Activated CD4-positive, alpha-beta T cell treated with anti-CD3 and anti-CD28 coated beads, Interleukin-2, amount 50 U/mL, for 4 hours (primary cell): ENCODE data around the gene SRRD.

ENCODE experiments used
- DNase-seq, 2 experiments: peaks; one replicate each; pipeline ENCODE4 v3.0.0-alpha.2; 2020

The SRRD gene

DNA sequence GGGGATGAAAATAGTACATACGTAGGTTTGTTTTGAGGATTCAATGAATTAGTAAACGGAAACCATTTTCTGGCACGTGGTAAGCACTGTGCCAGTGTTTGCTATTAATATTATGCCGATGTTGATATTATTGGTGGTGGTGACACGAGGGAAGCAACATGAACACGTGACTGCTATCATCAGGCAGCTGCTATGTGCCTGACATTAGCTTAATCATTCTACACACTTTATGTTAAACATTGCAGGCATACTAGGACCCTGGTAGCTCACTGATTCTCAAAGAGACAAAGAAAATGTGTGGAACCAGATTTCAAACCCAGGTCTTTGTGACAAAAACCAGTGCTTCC, 656 bp downstream of the SRRD start:
- no peak for DNase-seq

DNA sequence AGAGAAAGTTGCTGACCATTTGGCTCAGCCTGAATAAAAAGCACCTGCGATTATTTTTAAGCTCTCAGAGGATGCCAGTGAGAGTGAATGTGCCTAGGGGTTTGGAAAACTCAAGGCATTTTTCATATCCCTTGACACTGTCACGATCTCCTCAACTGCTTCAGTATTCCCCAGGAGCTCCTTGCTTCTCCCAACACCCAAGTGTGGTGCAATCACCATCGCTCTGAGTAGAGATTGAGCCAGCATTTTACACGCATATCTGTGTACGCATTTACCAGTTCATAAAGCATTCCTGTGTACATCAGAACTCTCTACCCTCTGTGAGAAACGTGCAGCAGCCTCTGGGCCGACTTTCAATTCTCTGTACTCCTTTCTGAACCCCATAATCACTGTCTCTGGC, 1.3 kb downstream of the SRRD start:
- no peak for DNase-seq

- no peak for DNase-seq
Measured at GRCh38 chr22:26485806-26486390, 2.2 kb downstream of the SRRD start.

GRCh38 chr22:26486394-26486793, 2.7 kb downstream of the SRRD start:
- DNase-seq: no peak

DNA sequence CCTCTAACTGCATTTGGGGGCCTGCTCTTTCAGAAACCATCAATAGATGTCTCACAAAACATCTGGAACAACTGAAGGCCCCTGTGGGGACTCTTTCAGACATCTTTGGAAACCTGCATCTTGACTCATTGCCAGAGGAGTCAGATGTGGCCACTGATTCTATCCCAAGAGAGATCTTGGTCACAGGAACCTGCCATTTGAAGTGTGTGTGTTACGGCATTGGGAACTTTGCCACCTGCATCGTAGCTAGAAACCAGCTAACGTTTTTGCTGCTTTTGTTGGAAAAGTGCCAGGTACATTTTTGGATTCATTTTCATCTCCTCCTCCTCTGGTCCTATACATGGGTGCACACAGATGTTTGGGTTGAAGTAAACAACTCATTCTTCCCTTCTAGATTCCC, 4.3 kb downstream of the SRRD start:
- no peak for DNase-seq

DNA sequence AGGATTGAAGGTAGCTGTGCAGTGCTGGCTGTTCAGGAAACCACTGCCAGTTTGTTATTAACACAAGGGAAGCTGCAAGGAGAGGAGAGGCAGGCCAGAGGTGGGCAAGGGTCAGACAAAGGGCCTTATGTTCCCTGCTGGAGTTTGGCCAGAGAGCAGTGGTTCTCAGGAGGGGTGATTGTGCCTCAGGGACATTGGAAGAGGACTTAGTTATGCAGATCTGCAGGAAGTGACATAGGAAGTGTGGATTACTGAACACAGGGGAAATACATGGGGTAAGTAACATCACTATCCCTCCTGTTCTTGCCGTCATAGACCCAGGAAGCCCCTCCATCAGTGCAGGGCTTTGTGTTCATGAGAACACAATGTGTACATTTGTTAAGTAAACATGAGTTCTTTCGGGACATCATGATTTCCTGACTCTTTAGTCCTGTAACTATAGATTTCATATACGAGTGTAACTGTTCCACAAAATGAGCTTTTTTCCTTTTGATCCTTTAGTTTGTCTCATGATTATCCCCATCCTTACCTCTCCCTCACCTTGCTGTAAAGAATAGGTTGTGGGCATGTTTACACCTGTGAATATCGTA, 5.9 kb downstream of the SRRD start:
- DNase-seq: no peak

- DNase-seq: no peak
Measured at GRCh38 chr22:26492220-26492619, 8.5 kb downstream of the SRRD start.

DNA sequence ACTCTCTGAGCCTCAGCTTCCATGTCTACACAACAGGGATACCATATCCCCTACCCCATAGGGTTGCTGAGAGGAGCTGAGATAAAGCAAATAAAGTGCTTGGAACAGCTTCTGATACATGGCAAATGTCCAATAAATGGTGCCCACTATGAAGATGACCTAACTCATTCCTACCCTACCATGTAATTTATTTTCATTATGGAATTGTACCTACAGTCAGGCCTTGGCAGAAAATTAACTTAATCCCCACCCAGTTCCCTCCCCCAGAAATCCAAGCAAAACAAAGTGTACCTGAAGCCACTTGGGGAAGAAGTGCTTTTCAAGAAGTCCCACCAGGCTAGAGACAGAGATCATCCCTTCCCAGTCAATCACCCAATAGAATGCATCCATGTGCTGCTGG, 10.8 kb downstream of the SRRD start:
- DNase-seq: no peak

DNA sequence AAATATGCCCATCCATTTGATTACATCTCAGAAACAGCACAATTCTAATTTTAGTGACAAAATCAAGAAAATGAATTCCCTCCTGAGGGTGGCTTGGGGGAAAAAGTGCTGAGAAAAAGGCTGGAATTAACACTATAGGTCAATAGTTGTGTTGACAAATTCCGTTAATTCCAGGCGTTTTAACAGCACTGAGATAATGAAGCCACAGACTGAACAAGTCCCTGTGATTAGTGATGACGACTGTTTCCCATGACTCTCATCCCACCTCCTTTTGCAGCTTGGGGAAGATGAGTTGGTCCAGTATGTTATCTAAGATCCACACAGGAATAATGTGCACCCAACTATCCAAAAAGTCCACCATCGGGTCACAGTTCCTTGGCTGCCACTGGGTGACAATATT, 12.8 kb downstream of the SRRD start:
- DNase-seq: no peak

DNA sequence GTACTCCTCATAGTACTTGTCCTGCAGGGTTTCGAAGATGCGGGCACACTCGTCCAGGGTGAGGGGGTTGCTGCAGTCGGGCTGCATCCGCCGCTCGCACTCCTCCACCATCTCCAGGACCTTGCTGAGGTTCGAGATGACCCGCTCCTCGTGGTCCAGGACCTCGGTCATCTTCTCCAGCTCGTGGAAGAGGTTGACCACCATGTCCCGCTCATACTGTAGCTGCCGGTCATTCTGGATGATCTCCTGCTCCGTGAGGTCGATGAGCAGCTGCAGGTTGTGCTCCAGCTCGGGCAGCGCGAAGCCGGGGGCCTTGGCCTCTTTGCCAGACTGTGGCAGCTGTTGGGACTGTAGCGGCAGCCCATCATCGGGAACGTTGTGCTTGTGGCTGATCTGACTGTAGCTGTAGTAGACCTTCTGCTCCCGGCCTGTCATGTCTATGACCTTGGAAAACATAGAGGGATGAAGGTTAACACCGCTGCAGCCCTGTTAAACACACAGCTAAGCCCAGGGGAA, 15.6 kb downstream of the SRRD start:
- no peak for DNase-seq

DNA sequence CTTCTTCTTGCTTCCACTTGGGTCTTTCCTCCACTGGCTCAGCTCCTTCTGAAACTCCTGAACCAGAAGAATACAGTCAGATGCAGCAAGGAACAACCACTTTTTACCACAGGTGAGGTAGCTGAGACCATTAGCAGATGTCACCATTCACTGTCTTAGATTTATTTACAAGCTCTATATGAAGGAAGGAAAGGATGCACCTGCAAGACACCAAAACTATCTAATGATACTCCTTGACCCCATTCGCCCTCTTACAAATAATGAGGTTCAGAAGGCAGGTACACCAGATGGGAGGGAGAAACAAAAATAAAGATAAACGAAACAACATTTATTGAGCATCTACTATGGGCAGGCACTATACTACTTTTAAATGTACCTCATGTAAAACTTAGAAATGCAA, 18.3 kb downstream of the SRRD start:
- no peak for DNase-seq

DNA sequence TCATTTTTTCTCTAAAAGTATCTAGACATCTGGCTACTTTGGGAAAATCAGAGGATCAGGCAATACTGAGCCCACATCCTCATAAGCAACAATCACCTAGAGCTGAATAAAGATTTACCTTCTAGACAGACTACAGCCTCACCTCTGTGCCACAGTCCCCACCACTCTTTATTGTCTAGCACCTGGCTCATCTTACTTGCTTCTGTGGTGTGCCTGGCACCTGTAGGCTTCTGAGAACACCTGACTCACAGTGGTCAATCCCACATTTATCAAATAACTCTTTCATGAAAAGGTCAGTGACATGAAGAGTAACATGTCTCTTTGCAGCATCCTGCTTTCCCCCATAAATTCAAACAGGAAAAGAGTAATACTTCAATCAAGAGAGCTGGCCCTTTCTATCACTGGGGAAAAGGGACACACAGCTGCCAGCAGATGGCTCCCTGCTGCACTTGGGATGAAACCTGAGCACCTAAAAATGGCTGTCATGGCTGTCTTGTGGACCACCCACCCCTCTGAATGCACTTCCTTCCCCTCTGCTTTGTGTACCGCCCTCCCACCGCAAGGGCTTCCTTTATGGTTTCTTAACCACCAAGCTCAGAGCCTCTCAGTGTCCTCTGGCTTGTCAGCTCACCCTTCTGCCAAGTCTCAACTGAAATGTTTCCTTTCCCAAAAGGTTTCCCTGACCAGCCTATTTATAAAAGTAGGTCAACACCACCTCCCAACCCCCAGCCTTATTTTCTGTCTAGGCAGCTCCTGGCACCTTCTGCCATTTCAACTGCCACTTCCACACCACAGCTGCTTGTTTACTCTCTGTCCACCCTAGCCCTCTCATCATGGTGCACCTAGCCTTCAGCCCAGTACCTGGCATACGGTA, 19.2 kb downstream of the SRRD start:
- DNase-seq: peak; percentile 27 to 33

- no peak for DNase-seq
Measured at GRCh38 chr22:26503758-26504157, 20.1 kb downstream of the SRRD start.

GRCh38 chr22:26508148-26508547, 24.5 kb downstream of the SRRD start:
- no peak for DNase-seq

GRCh38 chr22:26512149-26512793, 28.6 kb downstream of the SRRD start, which contains the start of gene TFIP11:
Gene TFIP11, minus strand, starts transcription at chr22:26512473. Its CDS starts 2,201 bp downstream, at chr22:26510272.
- DNase-seq: peak; percentile 86 to 88

DNA sequence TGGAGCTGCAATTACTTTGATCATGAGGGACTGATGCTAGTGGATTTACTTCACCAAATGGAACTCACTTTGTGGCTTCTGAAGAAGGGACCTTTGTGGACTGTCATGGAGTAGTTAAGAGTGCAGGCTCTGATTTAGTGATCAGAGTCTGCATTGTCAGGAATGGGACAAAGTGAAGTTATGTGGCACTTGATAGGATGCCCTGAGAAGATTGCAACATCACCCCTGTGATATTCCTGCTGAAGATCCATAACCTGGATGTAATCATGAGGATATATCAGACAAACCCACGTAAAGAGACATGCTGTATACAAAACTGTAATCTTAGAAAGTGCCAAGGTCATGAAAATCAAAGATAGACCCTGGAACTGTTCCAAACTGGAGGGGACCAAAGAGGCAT, 30.2 kb downstream of the SRRD start:
- no peak for DNase-seq

DNA sequence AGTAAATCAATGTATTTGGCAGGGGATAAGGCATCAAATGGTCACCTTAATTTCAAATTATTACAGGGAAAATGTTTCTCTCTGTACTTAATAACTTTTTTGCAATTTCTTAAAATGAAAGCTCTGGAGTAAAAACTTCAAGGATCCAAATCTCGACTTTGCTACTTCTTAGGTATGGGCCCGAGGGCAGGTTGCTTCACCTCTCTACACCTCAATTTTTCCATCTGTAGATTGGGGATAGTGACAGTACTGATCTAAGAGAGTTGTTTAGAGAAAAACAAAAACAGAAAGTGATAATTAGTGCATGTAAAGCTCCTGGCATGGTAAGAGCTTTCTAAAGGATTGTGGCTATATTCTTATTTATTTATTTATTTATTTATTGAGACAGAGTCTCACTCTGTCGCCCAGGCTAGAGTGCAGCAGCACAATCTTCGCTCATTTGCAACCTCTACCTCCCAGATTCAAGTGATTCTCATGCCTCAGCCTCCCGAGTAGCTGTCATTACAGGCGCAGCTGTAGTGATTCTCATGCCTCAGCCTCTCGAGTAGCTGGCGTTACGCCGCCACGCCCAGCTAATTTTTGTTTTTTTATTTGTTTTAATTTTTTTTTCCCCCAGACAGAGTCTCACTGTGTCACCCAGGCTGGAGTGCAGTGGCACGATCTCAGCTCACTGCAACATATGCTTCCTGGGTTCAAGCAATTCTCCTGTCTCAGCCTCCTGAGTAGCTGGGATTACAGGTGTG, 30.9 kb downstream of the SRRD start:
- no peak for DNase-seq

DNA sequence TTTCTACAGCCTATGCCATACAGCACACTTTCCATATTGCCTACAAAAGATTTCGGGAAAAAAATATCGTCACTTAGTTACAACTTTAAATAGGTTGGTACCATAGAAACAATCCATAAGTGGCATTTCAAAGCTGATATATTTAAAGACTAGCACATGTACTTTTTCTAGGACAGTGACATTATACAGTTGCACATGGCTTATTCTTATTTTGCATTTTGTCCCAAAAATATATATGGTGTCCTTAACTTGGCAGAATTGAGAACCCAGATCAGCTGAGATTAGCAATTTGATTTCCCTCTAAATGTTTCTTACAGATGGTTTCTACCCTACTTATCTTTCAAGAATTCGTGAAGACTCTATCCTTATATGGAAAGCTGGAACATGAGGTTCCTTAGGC, 32.3 kb downstream of the SRRD start:
- DNase-seq: no peak

GRCh38 chr22:26516503-26516902, 32.8 kb downstream of the SRRD start:
- no peak for DNase-seq

DNA sequence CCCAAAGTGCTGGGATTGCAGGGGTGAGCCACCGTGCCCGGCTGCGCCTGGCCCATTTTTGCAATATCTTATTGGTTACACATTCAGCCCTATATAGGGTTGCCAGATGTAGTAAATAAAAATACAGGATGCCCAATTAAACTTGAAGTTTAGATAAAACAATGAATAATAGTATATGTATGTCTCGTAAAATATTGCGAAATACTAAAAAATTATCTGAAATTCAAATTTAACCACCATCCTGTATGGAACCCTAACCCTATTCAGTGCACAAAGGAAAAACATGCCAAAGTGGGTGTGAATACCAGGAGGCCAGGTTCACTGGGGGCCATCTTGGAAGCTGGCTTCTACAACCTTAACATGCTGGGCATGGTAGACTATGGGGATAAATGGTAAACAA, 33.8 kb downstream of the SRRD start:
- DNase-seq: no peak

GRCh38 chr22:26522012-26522411, 38.3 kb downstream of the SRRD start:
- DNase-seq: no peak

DNA sequence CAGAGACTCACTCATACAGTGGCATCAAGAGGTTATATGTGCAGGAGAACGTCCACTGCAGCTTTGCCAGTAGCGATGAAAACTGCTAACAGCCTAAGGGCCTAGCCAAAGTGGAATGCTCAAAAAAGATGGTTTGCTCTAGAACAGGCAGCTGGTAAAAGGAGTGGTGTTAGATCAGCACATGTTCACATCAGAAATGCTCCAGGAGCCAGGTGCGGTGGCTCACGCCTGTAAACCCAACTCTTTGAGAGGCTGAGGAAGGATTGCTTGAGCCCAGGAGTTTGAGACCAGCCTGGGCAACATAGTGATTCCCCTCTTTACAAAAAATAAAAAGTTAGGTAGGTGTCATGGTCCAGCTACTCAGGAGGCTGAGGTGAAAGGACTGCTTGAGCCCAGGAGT, 38.9 kb downstream of the SRRD start:
- no peak for DNase-seq

DNA sequence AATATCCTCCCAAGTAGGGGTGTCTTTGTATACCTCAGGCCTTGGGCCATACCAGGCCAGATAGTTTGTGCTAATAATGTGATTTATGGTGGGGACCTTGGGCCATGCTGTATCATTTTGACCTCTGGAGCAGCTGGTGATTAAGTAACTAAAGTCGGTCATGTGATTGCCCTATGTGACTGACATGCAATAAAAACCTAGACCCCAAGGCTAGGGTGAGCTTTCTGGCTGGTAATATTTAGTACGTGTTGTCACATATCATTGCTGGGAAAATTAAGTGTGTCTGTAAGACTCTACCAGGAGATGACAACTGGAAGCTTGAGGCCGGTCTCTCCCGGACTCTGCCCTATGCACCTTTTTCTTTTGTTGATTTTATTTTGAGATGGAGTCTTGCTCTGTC, 41.2 kb downstream of the SRRD start:
- DNase-seq: no peak
